Testis (tissue), 2 donors: Measurements from ENCODE around the gene IFITM10.

ENCODE experiments used
- POLR2A ChIP-seq: fragments of 450-650 bp; IDR thresholded peaks from one replicate; pipeline ENCODE4 v1.6.1; 2017; ENCODE audit warnings: antibody characterized with exemption, mild to moderate bottlenecking, moderate library complexity
- TF ChIP-seq, protein P1 (sequence below), 3 experiments: fragments of 450-650 bp in 2 of 3; fragments of 200-600 bp in 1 of 3; sonication (generic) in 1 of 3; IDR thresholded peaks; one replicate each; pipeline ENCODE4 v1.5.1; 2016 to 2019; ENCODE audit warnings: antibody characterized with exemption in 3 of 3, mild to moderate bottlenecking in 2 of 3, moderate library complexity in 1 of 3

DNA sequence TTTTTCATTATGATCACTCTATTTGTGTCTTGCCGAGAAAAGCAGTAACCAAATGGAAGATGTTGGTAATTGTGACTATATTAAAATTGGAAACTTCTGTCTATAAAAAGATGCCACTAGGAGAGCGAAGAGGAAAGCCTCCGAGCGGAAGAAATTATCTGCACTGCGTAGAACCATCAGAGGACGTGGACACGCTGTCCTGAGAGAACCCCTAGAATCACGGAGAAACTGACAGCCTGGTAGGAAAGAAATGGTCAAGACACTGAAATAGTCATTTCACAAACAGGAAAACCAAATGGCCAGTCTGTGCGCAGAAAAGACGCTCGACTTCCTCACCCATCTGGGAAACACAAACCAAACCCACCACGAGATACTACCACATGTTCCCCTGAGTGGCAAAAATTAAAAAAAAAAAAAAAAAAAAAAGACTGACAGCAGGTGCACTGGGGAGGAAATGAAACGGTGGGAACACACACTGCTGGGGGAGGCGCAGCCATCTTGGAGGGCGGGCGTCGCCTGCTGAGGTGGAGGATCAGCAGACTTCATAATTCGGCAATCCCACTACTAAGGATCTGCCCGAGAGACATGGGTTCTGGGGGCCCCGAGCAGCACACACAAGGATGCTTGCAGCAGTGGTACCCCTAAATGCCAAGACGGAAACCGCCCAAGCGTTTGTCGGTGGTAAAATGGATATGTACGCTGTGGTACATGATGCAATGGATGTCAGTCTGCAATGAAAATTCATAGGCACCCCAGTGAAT is 21.3 kb downstream of the IFITM10 start:
- TF ChIP-seq, protein P1, sequence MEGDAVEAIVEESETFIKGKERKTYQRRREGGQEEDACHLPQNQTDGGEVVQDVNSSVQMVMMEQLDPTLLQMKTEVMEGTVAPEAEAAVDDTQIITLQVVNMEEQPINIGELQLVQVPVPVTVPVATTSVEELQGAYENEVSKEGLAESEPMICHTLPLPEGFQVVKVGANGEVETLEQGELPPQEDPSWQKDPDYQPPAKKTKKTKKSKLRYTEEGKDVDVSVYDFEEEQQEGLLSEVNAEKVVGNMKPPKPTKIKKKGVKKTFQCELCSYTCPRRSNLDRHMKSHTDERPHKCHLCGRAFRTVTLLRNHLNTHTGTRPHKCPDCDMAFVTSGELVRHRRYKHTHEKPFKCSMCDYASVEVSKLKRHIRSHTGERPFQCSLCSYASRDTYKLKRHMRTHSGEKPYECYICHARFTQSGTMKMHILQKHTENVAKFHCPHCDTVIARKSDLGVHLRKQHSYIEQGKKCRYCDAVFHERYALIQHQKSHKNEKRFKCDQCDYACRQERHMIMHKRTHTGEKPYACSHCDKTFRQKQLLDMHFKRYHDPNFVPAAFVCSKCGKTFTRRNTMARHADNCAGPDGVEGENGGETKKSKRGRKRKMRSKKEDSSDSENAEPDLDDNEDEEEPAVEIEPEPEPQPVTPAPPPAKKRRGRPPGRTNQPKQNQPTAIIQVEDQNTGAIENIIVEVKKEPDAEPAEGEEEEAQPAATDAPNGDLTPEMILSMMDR (IDR thresholded peaks at IDR 0.05): no peak
- no peak for TF ChIP-seq POLR2A
